ENCODE results near the gene GJA1. TPM values are rescaled to one million over a fixed set of nuclear protein-coding genes. Genes with fewer than 3 reads are reported as not detected.

GJA1 gene
- total RNA-seq, 1 experiment from 2014 or later, result 528 TPM

- Histone ChIP-seq H3T11ph (ENCODE audit: low read length) (no peak overlapping the region), H3K4me2 (ENCODE audit: insufficient read depth, insufficient read length, low read length) (no peak overlapping the region), H2BK20ac (ENCODE audit: low read depth, low read length, poor library complexity, severe bottlenecking) (no peak overlapping the region), H4K91ac (ENCODE audit: insufficient read length, low read depth, low read length) (no peak overlapping the region), H2BK5ac (ENCODE audit: insufficient read length, low read length) (no peak overlapping the region), H3K23ac (ENCODE audit: insufficient read length, low read depth, low read length) (no peak overlapping the region), H3K23me2 (ENCODE audit: insufficient read length, low read depth, low read length, poor library complexity, severe bottlenecking) (no peaks in the 10 kb centered on the region), H3K79me2 (ENCODE audit: insufficient read depth, low read length) (no peaks in the 10 kb centered on the region), H3K79me1 (ENCODE audit: insufficient read depth, low read depth, low read length, poor library complexity, severe bottlenecking) (no peaks in the 10 kb centered on the region), H3K56ac (ENCODE audit: insufficient read length, low read depth, low read length) (no peak overlapping the region), H4K20me1 (ENCODE audit: control insufficient read depth, insufficient read depth, insufficient read length) (no peaks in the 10 kb centered on the region), H2BK15ac (ENCODE audit: low read depth, low read length) (no peak overlapping the region), H3K27me3 (ENCODE audit: insufficient read depth, low read length) (no peaks in the 10 kb centered on the region), H3K14ac (ENCODE audit: insufficient read depth, low read length) (no peak overlapping the region), H2BK120ac (ENCODE audit: low read depth, low read length, poor library complexity, severe bottlenecking) (no peak overlapping the region), H2AFZ (ENCODE audit: low read length) (no peak overlapping the region), H3K4ac (ENCODE audit: low read depth, low read length) (no peak overlapping the region), H4K5ac (ENCODE audit: insufficient read length, low read depth, low read length) (no peak overlapping the region), H3K9ac (ENCODE audit: extremely low read depth, insufficient read length, low read length) (no peak overlapping the region), H3K9me3 (ENCODE audit: control insufficient read depth, low read depth, low read length) (no peaks in the 10 kb centered on the region), H3K18ac (ENCODE audit: insufficient read length, low read depth, low read length) (no peak overlapping the region), H2AK5ac (ENCODE audit: insufficient read length, low read length) (no peak overlapping the region), H3K27ac (ENCODE audit: insufficient read length, low read depth, low read length) (no peak overlapping the region), H3K4me1 (ENCODE audit: insufficient read depth, low read length) (no peaks in the 10 kb centered on the region; the same call in 1 of the 2 replicates), H2BK12ac (ENCODE audit: insufficient read length, low read depth, low read length) (no peak overlapping the region), H4K8ac (replicated peaks; ENCODE audit: insufficient read length, low read depth, low read length) (no peak overlapping the region)
- Mint-ChIP-seq H3K9me3 (no peaks in the 10 kb centered on the region), H3K27me3 (ENCODE audit: low read depth) (no peaks in the 10 kb centered on the region), H3K27ac (peak overlapping the region in 2 of 3 experiments; percentile 0 to 62; a peak in 2 of 7 replicates), H3K4me3 (no peak overlapping the region), H3K4me1 (peaks cover 30 to 32% of the 10 kb centered on the region in 2 experiments), H3K36me3 (ENCODE audit: insufficient read depth in 1 of 3, low read depth in 3 of 3) (no peaks in the 10 kb centered on the region)
- no peak for DNase-seq
- TF ChIP-seq CTCF (conservative IDR thresholded peaks at IDR 0.05), result no peak
- no CpG with 5 or more reads among the region's 1 CpG for WGBS (ENCODE audit: extremely low coverage, insufficient read length, low lambda C conversion rate)
Measured at GRCh38 chr6:121491576-121491975, 56.1 kb downstream of the GJA1 start.

Data from H9 (cell line).